B cell (primary cell): Measurements from ENCODE around the gene SEM1. TPM values are rescaled to one million over a fixed set of nuclear protein-coding genes. Genes with fewer than 3 reads are reported as not detected.

Source experiments
- ATAC-seq: fragments of 200-7000 bp; cut with Tn5 transposase; one replicate; pipeline ENCODE4 v1.10.0; 2021; ENCODE audit warnings: low read depth, mild to moderate bottlenecking, moderate number of reproducible peaks, moderate library complexity
- CTCF ChIA-PET: fragments of 350-600 bp; sonication (Branson Sonifier 250); formaldehyde crosslinking; loops from one replicate; lab custom pipeline; 2021; ENCODE audit warnings: antibody characterized with exemption, inconsistent platforms; lab: Charles Lee
- POLR2A ChIA-PET: fragments of 350-600 bp; sonication (Branson Sonifier 250); formaldehyde crosslinking; loops from one replicate; lab custom pipeline; 2021; ENCODE audit warnings: antibody characterized with exemption; lab: Charles Lee
- DNase-seq: peaks from one replicate; pipeline ENCODE4 v3.0.0; 2013
- H2AFZ ChIP-seq: 2 replicates; pipeline ENCODE4 v1.6.1; 2012; ENCODE audit warnings: mild to moderate bottlenecking, low read depth, low read length; ENCODE audit not compliant: insufficient read depth, poor library complexity, severe bottlenecking
- H3K27ac ChIP-seq, 2 donors: 1 replicate in 1 of 2; 2 replicates in 1 of 2; pipeline ENCODE4 v1.5.1; 2012 to 2013; ENCODE audit warnings: low read length in 2 of 2, mild to moderate bottlenecking in 2 of 2, moderate library complexity in 1 of 2
- H3K27me3 ChIP-seq, 4 experiments: fragments of 200-600 bp in 1 of 4; sonication (generic) in 1 of 4; replicated peaks in 1 of 4; 1 replicate in 2 of 4; 2 replicates in 2 of 4; pipeline versions ENCODE4 v1.6.1 to v1.7.0; 2013 to 2016; ENCODE audit warnings: low read length in 3 of 4, mild to moderate bottlenecking in 2 of 4, mixed read lengths in 1 of 4, moderate library complexity in 1 of 4; ENCODE audit not compliant: insufficient read depth in 4 of 4, control insufficient read depth in 3 of 4; ENCODE audit errors: control extremely low read depth in 1 of 4
- H3K36me3 ChIP-seq, 2 experiments: replicated peaks in 1 of 2; 1 replicate in 1 of 2; 2 replicates in 1 of 2; pipeline versions ENCODE4 v1.6.1 to v1.7.1; 2013; ENCODE audit warnings: low read length in 1 of 2; ENCODE audit not compliant: insufficient read depth in 2 of 2, control insufficient read depth in 1 of 2; ENCODE audit errors: control extremely low read depth in 1 of 2, extremely low read depth in 1 of 2
- H3K4me1 ChIP-seq, 2 donors: fragments of 200-600 bp in 1 of 2; sonication (generic) in 1 of 2; 1 replicate in 1 of 2; 2 replicates in 1 of 2; pipeline versions ENCODE4 v1.5.1 to v1.6.1; 2013 to 2017; ENCODE audit warnings: low read length in 2 of 2; ENCODE audit not compliant: control insufficient read depth in 2 of 2, insufficient read depth in 2 of 2
- H3K4me2 ChIP-seq: replicated peaks from 2 replicates; pipeline ENCODE3; 2012; ENCODE audit warnings: mild to moderate bottlenecking, low read depth, low read length; ENCODE audit not compliant: poor library complexity, severe bottlenecking
- H3K4me3 ChIP-seq, 5 experiments: fragments of 200-600 bp in 1 of 5; sonication (generic) in 1 of 5; 1 replicate in 3 of 5; 2 replicates in 2 of 5; pipeline versions ENCODE4 v1.5.1 to v1.7.0; 2011 to 2016; ENCODE audit warnings: low read length in 4 of 5, mild to moderate bottlenecking in 4 of 5, low read depth in 2 of 5, control low read depth in 1 of 5, moderate library complexity in 1 of 5; ENCODE audit not compliant: insufficient read depth in 1 of 5; ENCODE audit errors: control extremely low read depth in 1 of 5, extremely low read depth in 1 of 5
- H3K79me2 ChIP-seq: fragments of 200-600 bp; sonication (generic); one replicate; pipeline ENCODE4 v1.6.0; 2016; ENCODE audit warnings: low read length; ENCODE audit not compliant: control insufficient read depth, insufficient read depth
- H3K9ac ChIP-seq: fragments of 200-600 bp; sonication (generic); 2 replicates; pipeline ENCODE4 v1.6.1; 2017; ENCODE audit warnings: mild to moderate bottlenecking, low read length, moderate library complexity
- H3K9me3 ChIP-seq, 3 donors: one replicate each; pipeline versions ENCODE4 v1.6.1 to v1.7.1; 2013; ENCODE audit warnings: low read length in 2 of 3; ENCODE audit not compliant: control insufficient read depth in 2 of 3, insufficient read depth in 1 of 3; ENCODE audit errors: control extremely low read depth in 1 of 3
- H4K20me1 ChIP-seq: 2 replicates; pipeline ENCODE4 v1.6.0; 2012; ENCODE audit warnings: mild to moderate bottlenecking, low read length; ENCODE audit not compliant: insufficient read depth, control insufficient read depth, poor library complexity, severe bottlenecking
- H3K27ac Mint-ChIP-seq: one replicate; pipeline ENCODE4 v1.8.0; 2021; ENCODE audit warnings: mixed read lengths
- H3K27me3 Mint-ChIP-seq: one replicate; pipeline ENCODE4 v1.8.0; 2021; ENCODE audit warnings: mixed read lengths
- H3K4me1 Mint-ChIP-seq: one replicate; pipeline ENCODE4 v1.8.0; 2021; ENCODE audit warnings: mixed read lengths
- H3K4me3 Mint-ChIP-seq: one replicate; pipeline ENCODE4 v1.8.0; 2021; ENCODE audit warnings: mixed read lengths
- H3K9me3 Mint-ChIP-seq: one replicate; pipeline ENCODE4 v1.8.0; 2022; ENCODE audit warnings: mixed read lengths; ENCODE audit not compliant: insufficient read depth
- EZH2 ChIP-seq: IDR thresholded peaks from 2 replicates; pipeline ENCODE4 v1.6.1; 2012; ENCODE audit warnings: borderline replicate concordance, low read depth, mild to moderate bottlenecking, moderate library complexity, low read length; ENCODE audit not compliant: insufficient read depth, poor library complexity, severe bottlenecking
- WGBS: methylation state at CpG from one replicate; pipeline ENCODE4 v1.1.5; 2013; ENCODE audit warnings: missing lambda C conversion rate; ENCODE audit not compliant: insufficient coverage; 5-methylcytosine and 5-hydroxymethylcytosine counted together
- intact Hi-C: fragments of 100-400 bp; cut with micrococcal nuclease; formaldehyde crosslinking; loops from one replicate; pipeline ENCODE4 v1.10.0; 2022
- polyA plus RNA-seq: library from polyadenylated mRNA; depleted of rRNA; stranded (reverse); fragments of >200 nt; gene quantifications from 2 replicates; pipeline ENCODE4 v1.2.3, GENCODE V29; 2012
- total RNA-seq, 2 donors: library from RNA; stranded (reverse); fragments of 120-200 nt in 1 of 2; gene quantifications; 1 replicate in 1 of 2; 2 replicates in 1 of 2; pipeline versions ENCODE4 v1.2.3 to v1.2.4, GENCODE V29; 2013 to 2022
- TF ChIP-seq, protein P1 (sequence below): fragments of 200-600 bp; IDR thresholded peaks from one replicate; pipeline ENCODE4 v1.8.0; 2022; ENCODE audit warnings: antibody characterized with exemption, mild to moderate bottlenecking

SEM1 gene
- total and polyA plus RNA-seq, 2 donors (not counting 1 experiment from before 2014, with no cell fraction given), result 6.0 to 30.3 TPM

DNA sequence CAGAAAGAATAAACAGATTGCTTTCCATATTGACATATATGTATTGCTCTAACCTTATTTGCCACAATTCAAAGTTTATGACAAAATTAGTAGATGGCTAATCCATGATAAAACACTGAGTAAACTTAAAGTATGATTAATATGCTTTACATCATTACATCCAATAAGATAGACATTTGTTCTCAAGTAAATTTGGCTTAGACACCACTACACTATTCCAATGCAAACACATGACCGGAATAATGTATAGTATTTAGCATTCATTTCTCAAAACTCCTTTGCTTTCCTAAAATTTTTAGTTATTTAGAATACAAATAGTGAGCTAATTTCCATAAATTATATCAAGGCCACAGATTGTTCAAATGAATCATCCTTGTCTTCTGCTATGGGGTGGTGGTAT lies 20.2 kb downstream of the SEM1 start:
- intact Hi-C loops, result no loop called here
- TF ChIP-seq, protein P1, sequence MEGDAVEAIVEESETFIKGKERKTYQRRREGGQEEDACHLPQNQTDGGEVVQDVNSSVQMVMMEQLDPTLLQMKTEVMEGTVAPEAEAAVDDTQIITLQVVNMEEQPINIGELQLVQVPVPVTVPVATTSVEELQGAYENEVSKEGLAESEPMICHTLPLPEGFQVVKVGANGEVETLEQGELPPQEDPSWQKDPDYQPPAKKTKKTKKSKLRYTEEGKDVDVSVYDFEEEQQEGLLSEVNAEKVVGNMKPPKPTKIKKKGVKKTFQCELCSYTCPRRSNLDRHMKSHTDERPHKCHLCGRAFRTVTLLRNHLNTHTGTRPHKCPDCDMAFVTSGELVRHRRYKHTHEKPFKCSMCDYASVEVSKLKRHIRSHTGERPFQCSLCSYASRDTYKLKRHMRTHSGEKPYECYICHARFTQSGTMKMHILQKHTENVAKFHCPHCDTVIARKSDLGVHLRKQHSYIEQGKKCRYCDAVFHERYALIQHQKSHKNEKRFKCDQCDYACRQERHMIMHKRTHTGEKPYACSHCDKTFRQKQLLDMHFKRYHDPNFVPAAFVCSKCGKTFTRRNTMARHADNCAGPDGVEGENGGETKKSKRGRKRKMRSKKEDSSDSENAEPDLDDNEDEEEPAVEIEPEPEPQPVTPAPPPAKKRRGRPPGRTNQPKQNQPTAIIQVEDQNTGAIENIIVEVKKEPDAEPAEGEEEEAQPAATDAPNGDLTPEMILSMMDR, result no peak
- no peak for TF ChIP-seq EZH2
- Histone ChIP-seq H3K4me3 (no peak overlapping the region), H3K79me2 (peaks cover 5% of the 10 kb centered on the region), H3K36me3 (peaks cover 15 to 31% of the 10 kb centered on the region in 2 experiments), H3K4me2 (no peak overlapping the region), H3K27ac (no peak overlapping the region), H4K20me1 (peaks cover 12% of the 10 kb centered on the region), H3K9ac (no peak overlapping the region), H3K27me3 (no peaks in the 10 kb centered on the region), H2AFZ (no peak overlapping the region), H3K9me3 (no peaks in the 10 kb centered on the region), H3K4me1 (peaks cover 0 to 11% of the 10 kb centered on the region in 2 donors)
- H3K9me3 Mint-ChIP-seq, result peaks cover 4% of the 10 kb centered on the region
- CTCF ChIA-PET, result no interaction called here
- peaks cover 22% of the 10 kb centered on the region for H3K4me1 Mint-ChIP-seq
- no peak overlapping the region for H3K4me3 Mint-ChIP-seq
- no CpG with 5 or more reads among the region's 1 CpG for WGBS
- ATAC-seq (no peak), DNase-seq (no peak)
- H3K27ac Mint-ChIP-seq, result no peak overlapping the region
- POLR2A ChIA-PET, result no interaction called here
- no peaks in the 10 kb centered on the region for H3K27me3 Mint-ChIP-seq

DNA sequence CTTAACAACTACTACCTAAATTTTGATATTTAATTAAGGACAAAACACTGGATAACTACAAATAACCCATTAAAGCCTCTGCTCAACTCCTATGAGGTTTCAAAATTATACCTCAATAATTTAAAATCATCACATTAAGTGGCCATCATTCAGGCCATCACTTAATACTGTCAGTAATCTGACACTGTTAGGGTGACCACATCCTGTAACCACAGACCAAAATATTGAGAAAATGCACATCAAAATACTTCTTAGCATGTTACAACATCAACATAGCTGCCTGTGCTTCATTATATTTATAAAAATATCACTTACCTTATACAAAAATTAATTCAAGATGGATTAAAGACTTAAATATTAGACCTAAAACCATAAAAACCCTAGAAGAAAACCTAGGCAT lies 23.3 kb downstream of the SEM1 start:
- Histone ChIP-seq H3K9me3 (no peaks in the 10 kb centered on the region), H3K4me2 (no peak overlapping the region), H3K79me2 (peaks cover 6% of the 10 kb centered on the region), H4K20me1 (peaks cover 10% of the 10 kb centered on the region), H3K27ac (no peak overlapping the region), H3K9ac (no peak overlapping the region), H3K27me3 (no peaks in the 10 kb centered on the region), H3K4me1 (peaks cover 0 to 11% of the 10 kb centered on the region in 2 donors), H2AFZ (no peak overlapping the region), H3K36me3 (peaks cover 9 to 17% of the 10 kb centered on the region in 2 experiments), H3K4me3 (no peak overlapping the region)
- intact Hi-C loops, result no loop called here
- ChIA-PET CTCF (no interaction called here), POLR2A (no interaction called here)
- no peak for TF ChIP-seq EZH2
- TF ChIP-seq, protein P1, result no peak
- no peak for DNase-seq
- Mint-ChIP-seq H3K27me3 (no peaks in the 10 kb centered on the region), H3K4me1 (peaks cover 18% of the 10 kb centered on the region), H3K4me3 (no peak overlapping the region), H3K9me3 (peaks cover 4% of the 10 kb centered on the region), H3K27ac (no peak overlapping the region)
- ATAC-seq, result no peak
